ENCODE results near the gene IGLL1. TPM values are rescaled to one million over a fixed set of nuclear protein-coding genes. Genes with fewer than 3 reads are reported as not detected.

Gene IGLL1
- total and polyA plus RNA-seq, 2 donors (not counting 1 experiment from before 2014, with no cell fraction given) = not detected

DNA sequence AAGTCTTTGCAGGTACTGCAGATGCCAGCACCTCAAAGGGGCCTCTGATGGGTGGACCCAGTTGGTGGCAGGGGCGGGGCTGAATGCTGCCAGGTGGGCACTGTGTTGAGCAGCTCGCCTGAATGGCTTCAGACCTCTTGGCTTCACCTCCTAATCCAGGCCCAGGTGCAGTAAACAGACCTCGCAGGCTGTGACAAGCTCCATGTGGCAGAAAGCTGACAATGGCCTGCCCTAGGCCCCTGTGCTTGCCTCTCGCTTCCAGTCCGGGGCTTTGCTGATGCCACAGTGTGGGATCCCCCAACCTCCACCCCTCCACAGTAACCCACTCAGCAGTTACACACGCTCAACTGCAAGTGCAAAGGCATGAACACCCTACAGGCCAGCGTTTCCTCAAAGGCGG lies 9.4 kb downstream of the IGLL1 start:
- Mint-ChIP-seq H3K4me1 (peaks cover 3% of the 10 kb centered on the region), H3K9me3 (ENCODE audit: insufficient read depth) (no peaks in the 10 kb centered on the region), H3K4me3 (no peak overlapping the region), H3K27ac (no peak overlapping the region), H3K27me3 (peaks cover 17% of the 10 kb centered on the region)
- POLR2A ChIA-PET = interaction anchor here (0.9 kb wide), 1 partner anchor 1236 kb away, joined by 3 read pairs; no protein-coding TSS in a partner anchor
- H4K20me1 ChIP-seq (ENCODE audit: control insufficient read depth, insufficient read depth, low read length, poor library complexity, severe bottlenecking) = no peaks in the 10 kb centered on the region
- intact Hi-C loops (cut with micrococcal nuclease) = no loop called here
- 80% methylated on average over 8 of the region's 8 CpGs for WGBS (ENCODE audit: insufficient coverage)
- H3K9me3 ChIP-seq (ENCODE audit: control extremely low read depth in 1 of 3, control insufficient read depth in 2 of 3, insufficient read depth in 1 of 3, low read length in 2 of 3) = peaks cover 0 to 7% (median 0%) of the 10 kb centered on the region in 3 donors
- H3K4me2 ChIP-seq (replicated peaks; ENCODE audit: low read depth, low read length, poor library complexity, severe bottlenecking) = no peak overlapping the region
- CTCF ChIA-PET = interaction anchor here (0.7 to 1.4 kb wide), 2 partner anchors 8 to 19 kb away, joined by 4 to 5 read pairs; no protein-coding TSS in a partner anchor
- no peak overlapping the region for H3K9ac ChIP-seq (ENCODE audit: low read length)
- H3K27me3 ChIP-seq (replicated peaks in 1 of 4; ENCODE audit: control extremely low read depth in 1 of 4, control insufficient read depth in 3 of 4, insufficient read depth in 4 of 4, low read length in 3 of 4) = peaks cover 0 to 20% (median 8%) of the 10 kb centered on the region in 4 experiments
- ATAC-seq (ENCODE audit: low read depth) (no peak), DNase-seq (no peak)
- TF ChIP-seq EZH2 (IDR thresholded peaks at IDR 0.05; ENCODE audit: borderline replicate concordance, insufficient read depth, low read depth, low read length, poor library complexity, severe bottlenecking) = no peak
- TF ChIP-seq, protein P1, sequence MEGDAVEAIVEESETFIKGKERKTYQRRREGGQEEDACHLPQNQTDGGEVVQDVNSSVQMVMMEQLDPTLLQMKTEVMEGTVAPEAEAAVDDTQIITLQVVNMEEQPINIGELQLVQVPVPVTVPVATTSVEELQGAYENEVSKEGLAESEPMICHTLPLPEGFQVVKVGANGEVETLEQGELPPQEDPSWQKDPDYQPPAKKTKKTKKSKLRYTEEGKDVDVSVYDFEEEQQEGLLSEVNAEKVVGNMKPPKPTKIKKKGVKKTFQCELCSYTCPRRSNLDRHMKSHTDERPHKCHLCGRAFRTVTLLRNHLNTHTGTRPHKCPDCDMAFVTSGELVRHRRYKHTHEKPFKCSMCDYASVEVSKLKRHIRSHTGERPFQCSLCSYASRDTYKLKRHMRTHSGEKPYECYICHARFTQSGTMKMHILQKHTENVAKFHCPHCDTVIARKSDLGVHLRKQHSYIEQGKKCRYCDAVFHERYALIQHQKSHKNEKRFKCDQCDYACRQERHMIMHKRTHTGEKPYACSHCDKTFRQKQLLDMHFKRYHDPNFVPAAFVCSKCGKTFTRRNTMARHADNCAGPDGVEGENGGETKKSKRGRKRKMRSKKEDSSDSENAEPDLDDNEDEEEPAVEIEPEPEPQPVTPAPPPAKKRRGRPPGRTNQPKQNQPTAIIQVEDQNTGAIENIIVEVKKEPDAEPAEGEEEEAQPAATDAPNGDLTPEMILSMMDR (IDR thresholded peaks at IDR 0.05) = no peak
- H3K36me3 ChIP-seq (replicated peaks in 1 of 2; ENCODE audit: control extremely low read depth in 1 of 2, control insufficient read depth in 1 of 2, extremely low read depth in 1 of 2, insufficient read depth in 2 of 2, low read length in 1 of 2) = no peaks in the 10 kb centered on the region
- H3K4me3 ChIP-seq (ENCODE audit: control extremely low read depth in 1 of 5, extremely low read depth in 1 of 5, insufficient read depth in 1 of 5, low read depth in 2 of 5, low read length in 4 of 5) = no peak overlapping the region
- peaks cover 4 to 5% of the 10 kb centered on the region in 2 donors for H3K4me1 ChIP-seq (ENCODE audit: control insufficient read depth in 2 of 2, insufficient read depth in 2 of 2, low read length in 2 of 2)
- H2AFZ ChIP-seq (ENCODE audit: insufficient read depth, low read depth, low read length, poor library complexity, severe bottlenecking) = no peak overlapping the region
- no peaks in the 10 kb centered on the region for H3K79me2 ChIP-seq (ENCODE audit: control insufficient read depth, insufficient read depth, low read length)
- no peak overlapping the region for H3K27ac ChIP-seq (ENCODE audit: low read length in 2 of 2)

GRCh38 chr22:23569716-23570115 lies 10.4 kb downstream of the IGLL1 start:
- H3K27me3 ChIP-seq (replicated peaks in 1 of 4; ENCODE audit: control extremely low read depth in 1 of 4, control insufficient read depth in 3 of 4, insufficient read depth in 4 of 4, low read length in 3 of 4) = peaks cover 0 to 26% (median 12%) of the 10 kb centered on the region in 4 experiments
- ChIA-PET POLR2A (no interaction called here), CTCF (no interaction called here)
- H3K79me2 ChIP-seq (ENCODE audit: control insufficient read depth, insufficient read depth, low read length) = no peaks in the 10 kb centered on the region
- Mint-ChIP-seq H3K9me3 (ENCODE audit: insufficient read depth) (no peaks in the 10 kb centered on the region), H3K4me3 (no peak overlapping the region), H3K4me1 (peaks cover 7% of the 10 kb centered on the region), H3K27ac (no peak overlapping the region), H3K27me3 (peaks cover 20% of the 10 kb centered on the region)
- H3K4me2 ChIP-seq (replicated peaks; ENCODE audit: low read depth, low read length, poor library complexity, severe bottlenecking) = no peak overlapping the region
- DNase-seq (no peak), ATAC-seq (ENCODE audit: low read depth) (no peak)
- H3K4me1 ChIP-seq (ENCODE audit: control insufficient read depth in 2 of 2, insufficient read depth in 2 of 2, low read length in 2 of 2) = peaks cover 8 to 10% of the 10 kb centered on the region in 2 donors
- H3K9me3 ChIP-seq (ENCODE audit: control extremely low read depth in 1 of 3, control insufficient read depth in 2 of 3, insufficient read depth in 1 of 3, low read length in 2 of 3) = peaks cover 0 to 11% (median 0%) of the 10 kb centered on the region in 3 donors
- no peaks in the 10 kb centered on the region for H4K20me1 ChIP-seq (ENCODE audit: control insufficient read depth, insufficient read depth, low read length, poor library complexity, severe bottlenecking)
- H3K36me3 ChIP-seq (replicated peaks in 1 of 2; ENCODE audit: control extremely low read depth in 1 of 2, control insufficient read depth in 1 of 2, extremely low read depth in 1 of 2, insufficient read depth in 2 of 2, low read length in 1 of 2) = no peaks in the 10 kb centered on the region
- H3K27ac ChIP-seq (ENCODE audit: low read length in 2 of 2) = no peak overlapping the region
- H3K9ac ChIP-seq (ENCODE audit: low read length) = no peak overlapping the region
- H2AFZ ChIP-seq (ENCODE audit: insufficient read depth, low read depth, low read length, poor library complexity, severe bottlenecking) = no peak overlapping the region
- H3K4me3 ChIP-seq (ENCODE audit: control extremely low read depth in 1 of 5, extremely low read depth in 1 of 5, insufficient read depth in 1 of 5, low read depth in 2 of 5, low read length in 4 of 5) = no peak overlapping the region
- intact Hi-C loops (cut with micrococcal nuclease) = no loop called here
- TF ChIP-seq EZH2 (IDR thresholded peaks at IDR 0.05; ENCODE audit: borderline replicate concordance, insufficient read depth, low read depth, low read length, poor library complexity, severe bottlenecking) = no peak
- TF ChIP-seq, protein P1 (IDR thresholded peaks at IDR 0.05) = no peak
- WGBS (ENCODE audit: insufficient coverage) = 97% methylated on average over 10 of the region's 10 CpGs

All from B cell (primary cell).